SIG-M5 (cell line): Measurements from ENCODE around the gene TMEM208.

Experiments used
- DNase-seq: peaks from one replicate; lab custom pipeline; 2025; lab: John Stamatoyannopoulos, UW

The TMEM208 gene

GRCh38 chr16:67237396-67238277, 10.7 kb downstream of the TMEM208 start:
- DNase-seq, result no peak

DNA sequence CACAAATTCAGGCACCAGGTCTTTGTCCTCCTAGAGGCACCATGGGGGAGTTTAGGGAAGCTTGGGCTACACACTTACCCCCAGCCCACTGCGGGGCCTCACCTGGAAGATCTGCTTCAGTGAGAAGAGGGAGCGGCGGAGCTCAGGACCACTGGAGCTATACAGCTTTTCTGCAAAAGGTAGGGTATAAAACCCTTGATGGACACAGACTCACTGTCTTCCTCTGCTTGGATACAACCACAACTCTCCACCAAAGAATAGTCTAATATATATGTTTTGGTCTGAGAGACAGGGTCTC, 11.3 kb downstream of the TMEM208 start:
- no peak for DNase-seq

DNA sequence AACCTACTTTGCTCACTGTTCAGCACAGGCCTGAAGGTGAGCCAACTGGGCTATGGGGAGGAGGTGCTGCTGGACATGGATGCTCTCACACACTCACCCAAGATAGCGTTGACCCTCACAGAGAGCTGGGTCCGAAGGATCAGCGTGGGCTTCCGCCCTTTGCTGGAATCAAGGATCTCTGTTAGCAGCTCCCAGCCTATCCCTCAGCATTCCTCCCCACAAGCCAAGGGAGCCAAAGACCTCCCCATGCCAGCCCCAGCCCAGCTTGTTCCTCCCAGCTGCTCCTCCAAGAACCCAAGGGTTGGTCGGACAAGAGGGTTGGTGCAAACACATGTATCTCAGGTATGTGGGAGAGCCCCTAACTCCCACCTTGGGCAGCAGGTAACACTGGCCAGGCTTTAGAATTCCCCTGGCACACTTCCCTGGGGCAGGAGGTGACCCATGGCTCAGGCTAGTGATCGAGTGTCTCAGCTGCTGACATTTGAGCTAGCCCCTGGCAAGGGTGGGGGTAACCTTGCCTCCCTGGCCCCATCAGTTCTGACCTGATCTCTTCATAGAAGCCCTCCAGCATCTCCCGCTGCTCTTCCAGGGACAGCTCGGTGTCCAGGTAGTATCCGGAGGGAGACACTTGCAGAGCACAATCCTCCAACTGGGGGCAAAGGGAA, 12.0 kb downstream of the TMEM208 start:
- DNase-seq, result no peak

- DNase-seq, result no peak
These were observed 13.6 kb downstream of the TMEM208 start for GRCh38 chr16:67240506-67240905.

DNA sequence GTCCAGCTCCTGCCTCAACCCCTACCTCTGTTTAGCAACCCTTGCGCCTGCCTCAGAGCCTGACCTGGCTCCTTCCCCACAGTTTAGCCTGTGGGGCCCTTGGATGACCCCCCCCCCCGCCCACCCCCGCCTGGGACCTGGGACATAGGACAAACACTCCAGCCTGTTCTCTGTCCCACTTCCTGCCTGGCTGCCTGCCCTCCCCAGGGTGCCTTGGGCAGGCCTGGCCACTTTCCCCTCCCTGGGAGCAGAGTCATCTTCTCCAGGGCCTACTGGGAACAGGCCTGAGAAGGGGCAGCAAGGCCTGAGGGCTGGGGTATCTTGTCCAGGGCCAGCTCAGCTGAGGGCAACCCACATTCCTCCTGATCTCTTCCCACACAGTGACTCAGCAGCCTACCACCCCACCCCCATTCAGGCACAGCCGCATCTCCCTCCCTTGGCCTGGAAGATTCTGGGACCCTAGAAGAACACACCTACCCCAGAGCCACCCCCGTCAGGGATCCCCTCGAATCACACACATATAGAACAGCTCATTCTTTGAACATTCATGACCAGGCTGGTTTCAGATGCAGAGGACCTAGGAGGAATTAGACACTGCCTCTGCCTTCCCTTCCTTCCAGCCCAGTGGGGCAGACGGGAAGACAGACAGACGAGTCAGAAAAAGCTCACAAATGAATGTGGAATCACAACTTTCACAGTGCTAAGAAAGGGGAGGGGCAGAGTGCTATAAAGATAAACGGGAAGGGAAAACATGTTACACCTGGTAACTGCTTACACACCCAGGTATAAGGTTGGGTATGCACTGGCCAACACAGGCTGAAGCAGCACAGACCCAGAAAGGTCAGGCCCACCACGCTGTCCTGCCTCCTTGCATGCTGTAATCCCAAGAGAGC, 14.3 kb downstream of the TMEM208 start:
- no peak for DNase-seq

DNA sequence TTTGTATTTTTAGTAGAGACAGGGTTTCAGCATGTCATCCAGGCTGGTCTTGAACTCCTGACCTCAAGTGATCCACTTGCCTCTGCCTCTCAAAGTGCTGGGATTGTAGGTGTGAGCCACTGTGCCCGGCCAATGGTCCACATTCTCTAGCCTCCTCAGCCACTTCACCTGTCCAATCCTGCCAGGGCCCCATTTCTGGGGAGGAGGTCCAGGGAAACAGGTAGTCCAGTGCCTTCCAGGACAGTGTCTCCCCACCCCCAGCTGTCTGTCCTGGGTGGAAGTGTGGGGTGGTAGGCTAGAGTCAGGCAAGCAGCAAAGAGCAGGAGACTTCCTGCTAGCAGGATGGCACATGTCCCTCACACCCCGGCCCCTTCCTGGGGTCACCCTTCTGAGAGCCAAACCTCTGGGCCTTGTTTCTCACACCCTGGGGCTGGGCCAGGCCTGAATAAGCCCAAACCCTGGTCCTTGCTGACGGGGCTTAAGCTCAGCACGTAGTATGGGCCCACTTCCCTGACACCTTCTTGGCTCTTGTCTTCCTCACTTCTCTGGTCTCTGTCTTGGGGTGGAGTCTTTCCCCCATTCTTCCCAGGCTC, 15.3 kb downstream of the TMEM208 start:
- no peak for DNase-seq

DNA sequence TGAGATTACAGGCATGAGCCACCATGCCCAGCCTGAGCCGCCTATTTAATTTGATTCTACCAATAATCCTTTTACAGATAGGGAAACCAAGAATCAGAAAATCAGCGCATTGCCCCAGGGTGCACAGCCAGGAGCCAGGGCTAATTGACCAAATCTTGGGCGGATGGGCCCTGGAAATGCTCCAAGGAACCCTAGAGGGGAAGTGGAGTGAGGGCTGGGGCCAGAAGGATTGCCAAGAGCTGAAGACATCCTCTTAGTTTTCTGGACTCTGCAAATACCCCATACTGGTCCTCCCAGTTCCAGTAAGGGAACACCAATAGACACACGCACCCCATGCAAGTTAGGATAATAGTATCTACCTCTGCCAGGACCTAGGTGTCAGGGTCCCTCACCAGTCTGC, 16.6 kb downstream of the TMEM208 start:
- no peak for DNase-seq

DNA sequence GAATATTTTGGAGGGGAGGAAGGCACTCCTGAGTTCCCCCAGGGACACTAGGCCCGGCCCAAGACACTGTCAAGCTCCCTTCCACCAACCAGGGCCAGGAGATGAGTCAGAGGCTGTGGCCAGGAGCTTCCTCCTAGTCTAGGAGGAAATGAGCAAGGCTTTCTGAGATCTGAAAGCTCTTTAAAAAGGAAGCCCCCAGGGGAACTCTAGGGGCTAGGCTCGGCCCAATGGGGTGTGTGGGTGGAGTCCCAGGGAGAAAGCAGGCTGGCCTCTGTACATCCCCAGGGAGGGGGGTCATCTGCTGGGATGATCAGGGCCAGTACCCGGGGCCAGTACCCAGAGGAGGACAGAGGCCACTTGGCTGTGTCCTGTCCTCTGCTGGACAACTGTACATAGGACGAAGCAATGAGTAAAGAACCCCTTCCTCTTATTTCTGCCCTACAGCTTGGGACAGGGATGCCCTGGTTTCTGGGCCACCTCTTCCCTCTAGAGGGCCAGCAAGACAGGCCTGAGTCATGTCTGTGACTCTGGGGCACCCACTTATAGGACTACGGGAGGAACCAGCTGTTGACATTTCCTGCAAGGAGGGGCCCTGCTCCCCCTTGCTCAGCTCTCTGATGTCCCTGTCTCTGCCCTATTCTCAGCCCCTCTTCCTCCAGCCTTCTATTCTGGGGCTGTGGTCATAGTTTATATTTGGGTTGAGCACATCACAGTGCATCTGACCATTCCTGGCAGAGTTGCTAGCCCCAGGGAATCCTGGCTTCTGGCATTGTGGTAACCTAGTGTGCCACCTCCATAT, 17.7 kb downstream of the TMEM208 start:
- peak; percentile 92 for DNase-seq

DNA sequence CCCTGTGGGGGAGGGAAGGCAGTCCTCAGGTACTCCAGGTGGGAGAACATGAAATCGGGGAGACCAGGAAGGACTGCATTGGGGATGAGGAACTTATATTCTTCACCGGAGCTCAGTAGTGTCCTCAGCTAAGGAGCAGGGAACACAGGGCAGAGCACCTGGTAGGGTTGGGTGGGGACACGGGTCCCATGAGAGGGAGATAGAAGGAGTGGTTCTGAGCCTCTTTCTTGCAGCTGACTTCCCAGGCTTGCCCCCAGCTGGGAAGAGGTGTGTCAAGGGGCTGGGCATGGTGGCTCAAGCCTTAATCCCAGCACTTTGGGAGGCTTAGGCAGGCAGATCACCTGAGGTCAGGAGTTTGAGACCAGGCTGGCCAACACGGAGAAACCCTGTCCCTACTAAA, 18.3 kb downstream of the TMEM208 start:
- DNase-seq, result no peak

GRCh38 chr16:67245674-67246080, 18.7 kb downstream of the TMEM208 start:
- no peak for DNase-seq

DNA sequence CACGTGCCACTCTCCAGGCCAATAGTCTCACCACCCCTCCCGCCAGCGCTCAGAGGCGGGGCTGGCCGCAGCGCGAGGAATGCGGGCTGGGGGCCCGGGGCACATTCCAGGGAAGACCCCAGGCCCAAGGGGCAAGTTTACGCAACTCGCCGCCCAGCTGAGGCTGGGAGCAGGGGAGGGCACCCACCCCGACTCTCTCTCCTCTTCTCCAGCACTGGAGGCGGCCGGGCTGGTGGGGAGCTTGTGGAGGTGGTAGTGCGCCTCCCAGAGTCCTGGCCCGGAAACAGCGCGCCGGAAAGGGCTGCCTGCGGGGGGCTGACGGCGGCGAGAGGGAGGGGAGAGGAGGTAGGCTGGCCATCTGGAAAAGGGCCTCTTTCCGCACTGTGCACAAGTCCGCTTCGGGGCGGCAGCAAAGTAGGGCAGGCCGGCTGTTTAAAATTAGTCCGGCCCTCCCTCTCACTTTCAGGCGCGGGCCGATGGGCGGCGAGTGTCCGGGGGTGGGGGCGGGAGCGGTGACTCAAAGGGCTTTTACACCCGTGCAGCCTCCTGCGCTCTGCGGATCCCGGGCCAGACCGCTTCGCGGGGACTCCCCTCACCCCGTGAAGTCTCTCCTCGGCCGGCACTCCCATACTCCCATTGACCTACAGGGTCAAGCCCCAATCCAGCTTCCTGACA, 19.3 kb downstream of the TMEM208 start:
- no peak for DNase-seq

GRCh38 chr16:67246756-67247191, 19.8 kb downstream of the TMEM208 start:
- DNase-seq, result no peak

- peak; percentile 57 for DNase-seq
These were observed 20.5 kb downstream of the TMEM208 start, which contains the start of gene FHOD1 for GRCh38 chr16:67247192-67248072. Gene FHOD1 (minus strand): TSS chr16:67247481. CDS start chr16:67247410, 71 bp downstream.

GRCh38 chr16:67248073-67248400, 21.1 kb downstream of the TMEM208 start:
- DNase-seq, result no peak

DNA sequence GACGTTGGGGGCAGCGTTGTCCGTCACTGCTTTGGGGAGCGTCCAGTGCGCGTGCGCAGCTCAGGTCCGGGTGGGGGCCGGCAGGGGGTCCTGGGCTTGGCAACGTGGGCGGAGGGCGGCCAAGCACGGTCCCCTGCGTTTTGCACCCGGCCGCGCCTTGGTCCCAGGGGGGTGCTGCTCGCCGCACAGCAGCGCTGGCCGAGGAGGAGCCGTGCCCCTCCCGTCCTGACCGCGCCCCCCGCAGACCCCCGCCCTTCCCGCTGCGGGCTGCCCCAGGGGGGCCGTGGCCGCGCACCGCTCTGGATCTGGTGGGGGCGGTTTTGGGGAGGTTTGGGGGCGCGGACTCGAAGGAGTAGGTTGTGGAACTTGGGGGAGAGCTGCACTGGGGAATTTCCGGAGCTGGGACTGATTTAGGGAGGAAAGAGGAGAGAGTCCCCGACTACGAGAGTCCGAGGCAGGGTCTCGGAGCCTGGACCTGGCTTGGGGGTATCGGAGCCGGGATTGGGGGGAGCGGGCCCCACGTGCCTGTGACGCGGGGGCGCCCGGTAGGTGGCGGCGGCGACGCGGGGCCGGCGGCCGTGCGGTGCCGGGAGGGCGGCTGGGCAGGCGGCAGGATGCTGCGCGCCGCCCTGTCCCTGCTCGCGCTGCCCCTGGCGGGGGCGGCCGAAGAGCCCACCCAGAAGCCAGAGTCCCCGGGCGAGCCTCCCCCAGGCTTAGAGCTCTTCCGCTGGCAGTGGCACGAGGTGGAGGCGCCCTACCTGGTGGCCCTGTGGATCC, 21.7 kb downstream of the TMEM208 start, which contains the start of gene SLC9A5:
Gene SLC9A5, plus strand, starts transcription at position 579 of the 777 bp plus-strand sequence. Its CDS starts 36 bp downstream, at position 615.
- DNase-seq, result no peak

- no peak for DNase-seq
These were observed 22.5 kb downstream of the TMEM208 start for GRCh38 chr16:67249178-67250044.

GRCh38 chr16:67250045-67250327, 23.1 kb downstream of the TMEM208 start:
- no peak for DNase-seq
